NCI-H510A treated with DMSO at 0.1 percent for 48 hours (cell line): ENCODE data around the gene NKD2.

ENCODE experiments used
- DNase-seq: peaks from one replicate; lab custom pipeline; 2025; lab: John Stamatoyannopoulos, UW

NKD2 gene

DNA sequence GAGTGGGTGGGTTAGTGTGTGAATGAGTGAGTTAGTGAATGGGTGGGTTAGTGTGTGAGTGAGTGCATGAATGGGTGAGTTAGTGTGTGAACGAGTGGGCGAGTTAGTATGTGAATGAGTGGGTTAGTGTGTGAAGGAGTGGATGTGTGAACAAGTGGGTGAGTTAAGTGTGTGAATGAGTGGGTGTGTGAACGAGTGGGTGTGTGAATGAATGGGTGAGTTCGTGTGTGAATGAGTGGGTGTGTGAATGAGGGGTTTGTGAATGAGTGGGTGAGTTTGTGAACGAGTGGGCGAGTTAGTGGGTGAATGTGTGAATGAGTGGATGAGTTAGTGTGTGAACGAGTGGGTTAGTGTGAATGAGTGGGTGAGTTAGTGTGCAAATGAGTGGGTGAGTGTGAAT lies 34.0 kb downstream of the NKD2 start:
- DNase-seq = no peak

DNA sequence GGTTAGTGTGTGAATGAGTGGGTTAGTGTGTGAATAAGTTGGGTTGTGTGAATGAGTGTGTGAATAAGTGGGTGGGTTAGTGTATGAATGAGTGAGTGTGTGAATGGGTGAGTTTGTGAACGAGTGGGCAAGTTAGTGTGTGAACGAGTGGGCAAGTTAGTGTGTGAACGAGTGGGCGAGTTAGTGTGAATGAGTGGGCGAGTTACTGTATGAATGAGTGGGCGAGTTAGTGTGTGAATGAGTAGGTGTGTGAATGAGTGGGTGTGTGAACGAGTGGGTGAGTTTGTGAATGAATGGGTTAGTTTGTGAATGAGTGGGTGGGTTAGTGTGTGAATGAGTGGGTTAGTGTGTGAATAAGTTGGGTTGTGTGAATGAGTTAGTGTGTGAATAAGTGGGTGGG lies 34.7 kb downstream of the NKD2 start:
- DNase-seq = no peak

DNA sequence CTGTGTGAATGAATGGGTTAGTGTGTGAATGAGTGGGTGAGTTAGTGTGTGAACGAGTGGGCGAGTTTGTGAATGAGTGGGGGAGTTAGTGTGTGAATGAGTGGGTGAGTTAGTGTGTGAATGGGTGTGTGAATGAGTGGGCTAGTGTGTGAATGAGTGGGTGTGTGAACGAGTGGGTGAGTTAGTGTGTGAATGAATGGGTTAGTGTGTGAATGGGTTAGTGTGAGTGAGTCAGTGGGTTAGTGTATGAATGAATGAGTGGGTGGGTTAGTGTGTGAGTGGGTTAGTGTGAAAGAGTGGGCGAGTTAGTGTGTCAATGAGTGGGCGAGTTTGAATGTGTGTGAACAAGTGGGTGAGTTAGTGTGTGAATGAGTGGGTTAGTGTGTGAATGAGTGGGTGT lies 35.5 kb downstream of the NKD2 start:
- DNase-seq = no peak

DNA sequence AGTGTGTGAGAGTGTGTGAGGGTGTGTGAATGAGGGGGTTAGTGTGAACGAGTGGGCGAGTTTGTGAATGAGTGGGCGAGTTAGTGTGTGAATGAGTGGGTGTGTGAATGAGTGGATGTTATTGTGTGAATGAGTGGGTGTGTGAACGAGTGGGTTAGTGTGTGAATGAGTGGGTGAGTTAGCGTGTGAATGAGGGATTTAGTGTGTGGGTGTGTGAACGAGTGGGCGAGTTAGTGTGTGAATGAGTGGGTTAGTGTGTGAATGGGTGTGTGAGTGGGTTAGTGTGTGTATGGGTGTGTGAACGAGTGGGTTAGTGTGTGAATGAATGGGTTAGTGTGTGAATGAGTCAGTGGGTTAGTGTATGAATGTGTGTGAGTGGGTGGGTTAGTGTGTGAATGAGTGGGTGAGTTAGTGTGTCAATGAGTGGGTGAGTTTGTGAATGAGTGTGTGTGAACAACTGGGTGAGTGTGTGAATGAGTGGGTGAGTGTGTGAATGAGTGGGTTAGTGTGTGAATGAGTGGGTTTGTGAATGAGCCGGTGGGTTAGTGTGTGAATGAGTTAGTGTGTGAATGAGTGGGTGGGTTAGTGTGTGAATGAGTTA lies 37.5 kb downstream of the NKD2 start:
- DNase-seq = no peak

DNA sequence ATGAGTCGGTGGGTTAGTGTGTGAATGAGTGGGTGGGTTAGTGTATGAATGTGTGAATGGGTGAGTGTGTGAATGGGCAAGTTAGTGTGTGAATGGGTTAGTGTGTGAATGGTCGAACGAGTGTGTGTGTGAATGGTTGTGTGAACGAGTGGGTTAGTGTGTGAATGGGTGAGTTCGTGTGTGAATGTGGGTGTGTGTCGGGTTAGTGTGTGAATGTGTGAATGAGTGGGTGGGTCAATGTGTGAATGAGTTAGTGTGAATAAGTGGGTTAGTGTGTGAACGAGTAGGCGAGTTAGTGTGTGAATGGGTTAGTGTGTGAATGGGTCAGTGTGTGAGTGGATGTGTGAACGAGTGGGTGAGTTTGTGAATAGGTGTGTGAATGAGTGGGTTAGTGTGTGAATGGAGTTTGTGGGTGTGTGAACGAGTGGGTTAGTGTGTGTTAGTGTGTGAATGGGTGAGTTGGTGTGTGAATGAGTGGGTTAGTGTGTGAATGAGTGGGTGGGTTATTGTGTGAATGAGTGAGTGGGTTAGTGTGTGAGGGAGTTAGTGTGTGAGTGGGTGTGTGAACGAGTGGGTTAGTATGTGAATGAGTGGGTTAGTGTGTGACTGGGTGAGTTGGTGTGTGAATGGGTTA lies 38.8 kb downstream of the NKD2 start:
- DNase-seq = no peak

DNA sequence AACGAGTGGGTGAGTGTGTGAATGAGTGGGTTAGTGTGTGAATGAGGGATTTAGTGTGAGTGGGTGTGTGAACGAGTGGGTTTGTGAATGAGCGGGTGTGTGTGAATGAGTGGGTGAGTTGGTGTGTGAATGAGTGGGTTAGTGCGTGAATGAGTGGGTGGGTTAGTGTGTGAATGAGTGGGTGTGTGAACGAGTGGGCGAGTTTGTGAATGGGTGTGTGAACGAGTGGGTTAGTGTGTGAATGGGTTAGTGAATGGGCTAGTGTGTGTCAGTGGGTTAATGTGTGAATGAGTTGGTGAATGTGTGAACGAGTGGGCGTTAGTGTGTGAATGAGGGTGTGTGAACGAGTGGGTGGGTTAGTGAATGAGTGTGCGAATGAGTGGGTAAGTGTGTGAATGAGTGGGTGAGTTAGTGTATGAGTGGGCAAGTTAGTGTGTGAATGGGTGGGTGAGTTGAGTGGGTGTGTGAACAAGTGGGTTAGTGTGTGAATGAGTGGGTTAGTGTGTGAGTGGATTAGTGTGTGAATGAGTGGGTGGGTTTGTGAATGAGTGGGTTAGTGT lies 39.6 kb downstream of the NKD2 start:
- no peak for DNase-seq

- DNase-seq = no peak
These were observed 40.5 kb downstream of the NKD2 start for GRCh38 chr5:1048861-1049838.

- peak; percentile 94 for DNase-seq
These were observed 42.1 kb downstream of the NKD2 start for GRCh38 chr5:1050423-1051365.

- DNase-seq = no peak
These were observed 42.7 kb downstream of the NKD2 start for GRCh38 chr5:1051366-1051720.

- no peak for DNase-seq
These were observed 43.5 kb downstream of the NKD2 start for GRCh38 chr5:1052076-1052475.

GRCh38 chr5:1052641-1053390 lies 44.2 kb downstream of the NKD2 start:
- no peak for DNase-seq

GRCh38 chr5:1053391-1054017 lies 44.9 kb downstream of the NKD2 start:
- no peak for DNase-seq

DNA sequence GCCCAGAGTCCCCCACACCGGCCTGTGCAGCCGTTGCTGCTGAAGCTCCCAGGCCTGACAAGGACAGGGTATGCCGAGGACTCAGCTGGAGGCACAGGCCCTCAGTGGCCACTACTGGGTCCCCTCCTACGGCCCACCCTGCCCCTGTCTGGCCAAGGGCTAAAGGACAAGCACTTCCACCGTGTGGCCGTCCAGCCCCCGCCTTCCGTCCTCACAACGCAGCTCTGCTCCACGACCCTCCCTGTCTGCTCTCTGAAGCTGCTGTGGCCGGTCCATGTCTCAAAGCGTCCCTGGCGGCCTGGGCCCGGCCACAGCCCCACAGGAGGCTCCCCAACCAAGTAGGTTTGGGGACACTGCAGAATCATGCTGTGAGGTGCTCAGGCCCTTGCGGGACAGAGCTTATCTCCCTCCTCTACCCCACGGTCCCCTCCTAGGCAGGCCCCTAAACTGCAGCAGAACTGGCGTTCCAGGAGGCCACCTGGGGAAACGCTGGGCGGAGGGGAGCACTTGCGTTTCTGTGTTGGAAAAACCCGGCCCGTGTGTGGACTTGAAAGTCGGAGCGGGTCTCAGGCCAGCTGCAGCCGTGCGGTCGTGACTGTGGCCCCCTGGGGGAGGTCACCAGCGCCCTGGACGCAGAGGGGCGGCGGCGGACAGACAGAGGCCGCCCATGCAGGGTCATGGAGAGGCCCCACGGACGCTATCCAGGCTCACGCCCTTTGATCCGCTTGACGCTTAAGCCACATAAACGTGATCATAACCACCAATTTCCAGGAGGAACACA lies 45.6 kb downstream of the NKD2 start:
- DNase-seq = no peak

DNA sequence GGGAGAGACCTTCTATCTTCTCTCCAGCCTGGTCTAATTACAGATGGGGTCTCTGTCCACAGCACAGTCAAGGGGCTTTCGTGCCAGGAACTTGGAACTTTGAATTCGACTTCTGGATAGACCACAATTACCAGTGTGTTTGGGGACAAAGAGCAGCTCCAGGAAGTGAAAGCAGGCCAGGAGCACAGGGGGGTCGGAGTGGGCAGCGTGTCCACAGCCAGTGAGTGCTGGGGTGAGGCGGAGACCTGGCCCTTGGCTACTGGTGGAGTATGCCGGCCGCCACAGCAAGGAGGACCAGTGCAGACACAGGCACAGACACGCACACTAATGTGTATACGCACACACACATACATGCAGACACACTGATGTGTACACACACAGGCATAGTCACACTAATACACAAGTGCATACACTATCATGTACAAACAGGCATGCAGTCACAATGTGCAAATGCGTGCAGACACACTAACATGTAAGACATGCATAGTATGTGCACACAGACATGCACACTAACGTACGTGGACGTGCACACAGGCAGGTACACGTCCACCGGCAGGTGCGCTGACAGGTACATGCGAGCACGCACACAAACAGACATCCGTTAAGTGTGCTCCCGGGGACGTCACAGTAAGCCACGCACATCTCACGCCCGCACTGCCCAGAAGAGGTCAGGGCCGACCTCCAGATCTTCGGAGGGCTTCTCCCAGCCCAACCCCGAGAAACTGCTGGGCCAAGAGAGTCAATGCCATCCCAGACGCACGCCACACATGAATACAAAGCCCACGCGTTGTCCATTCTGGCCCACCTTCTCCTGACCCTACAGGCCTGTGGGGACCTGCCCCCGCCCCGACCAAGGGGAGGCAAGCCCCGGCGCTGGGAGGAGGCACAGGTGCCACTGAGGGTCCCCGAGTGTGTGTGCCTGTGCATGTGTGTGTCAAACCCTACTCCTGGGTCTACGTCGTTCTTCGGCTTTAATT lies 46.5 kb downstream of the NKD2 start:
- DNase-seq = no peak

DNA sequence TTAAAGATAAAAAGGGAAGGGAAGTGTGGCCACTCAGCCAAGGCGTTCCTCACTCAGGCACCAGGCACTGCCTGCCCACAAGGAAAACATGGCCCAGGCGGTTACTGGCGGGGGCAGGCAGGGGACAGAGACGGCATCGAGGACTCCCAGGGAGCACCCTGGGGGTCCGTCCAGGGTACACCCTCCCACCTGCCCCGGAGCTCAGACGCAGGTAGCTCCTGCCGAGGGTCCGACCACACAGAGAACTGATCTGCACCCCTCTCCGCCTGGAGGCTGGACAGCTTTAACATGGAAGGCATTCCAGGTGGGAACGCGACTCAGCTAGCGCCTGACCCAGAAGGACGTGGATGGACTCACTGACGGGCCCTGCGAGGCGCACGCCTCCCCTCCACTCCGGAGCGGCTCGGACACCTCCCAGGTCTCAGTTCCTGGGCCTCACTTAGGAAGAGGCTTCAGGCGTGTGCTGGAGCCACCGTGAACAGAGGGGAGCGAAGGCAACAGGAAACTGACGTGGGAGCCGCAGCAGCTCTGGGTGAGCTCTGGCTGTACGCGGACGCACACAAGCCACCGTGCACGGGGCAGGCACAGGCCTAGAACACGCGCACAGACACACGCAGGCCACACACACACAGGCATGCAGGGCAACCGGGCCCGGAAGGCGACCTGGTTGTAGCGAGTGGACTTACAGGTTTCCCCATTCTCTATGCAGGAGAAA lies 47.5 kb downstream of the NKD2 start:
- no peak for DNase-seq

- DNase-seq = no peak
These were observed 48.2 kb downstream of the NKD2 start for GRCh38 chr5:1056611-1057484.
